Measurements from ENCODE around the gene PTHLH. TPM values are rescaled to one million over a fixed set of nuclear protein-coding genes. Genes with fewer than 3 reads are reported as not detected.

Gene PTHLH
- polyA plus RNA-seq, 1 of the 3 experiments (the other 2 are of a cell fraction) = 29.0 TPM

- H2AFZ ChIP-seq (ENCODE audit: low read depth) = no peak overlapping the region
- no peaks in the 10 kb centered on the region for H3K9me3 ChIP-seq
- no peaks in the 10 kb centered on the region for H3K36me3 ChIP-seq (replicated peaks in 1 of 2; ENCODE audit: control insufficient read depth in 1 of 2, insufficient read depth in 2 of 2, low read length in 1 of 2)
- H3K4me1 ChIP-seq (ENCODE audit: control insufficient read depth in 1 of 2, insufficient read depth in 2 of 2, low read depth in 1 of 2, low read length in 1 of 2) = no peaks in the 10 kb centered on the region
- H3K27me3 ChIP-seq (ENCODE audit: insufficient read depth) = no peaks in the 10 kb centered on the region
- DNase-seq = no peak
- H3F3A ChIP-seq (replicated peaks; ENCODE audit: insufficient read depth) = peaks cover 7% of the 10 kb centered on the region
- no peak overlapping the region for H3K4me3 ChIP-seq (ENCODE audit: low read depth in 2 of 2, low read length in 1 of 2)
- TF ChIP-seq EP300 (IDR thresholded peaks at IDR 0.05; ENCODE audit: borderline replicate concordance in 1 of 2, low read depth in 1 of 2, low read length in 1 of 2) (no peak), RCOR1 (IDR thresholded peaks at IDR 0.05; ENCODE audit: low read length) (no peak), RAD21 (IDR thresholded peaks at IDR 0.05; ENCODE audit: low read length) (no peak), CHD2 (IDR thresholded peaks at IDR 0.05; ENCODE audit: low read length, partially characterized antibody) (no peak), POLR2AphosphoS5 (IDR thresholded peaks at IDR 0.05; ENCODE audit: low read depth, low read length) (no peak), RXRA (IDR thresholded peaks at IDR 0.05; ENCODE audit: borderline replicate concordance, low read depth) (no peak), IRF3 (IDR thresholded peaks at IDR 0.05; ENCODE audit: low read depth, low read length) (no peak), TCF12 (IDR thresholded peaks at IDR 0.05) (no peak), MXI1 (IDR thresholded peaks at IDR 0.05; ENCODE audit: low read depth, low read length) (no peak), TAF1 (IDR thresholded peaks at IDR 0.05; ENCODE audit: borderline replicate concordance, low read depth, low read length) (no peak), MEF2A (IDR thresholded peaks at IDR 0.05; ENCODE audit: borderline replicate concordance, low read depth) (no peak)
- no peaks in the 10 kb centered on the region for H3K79me2 ChIP-seq (ENCODE audit: insufficient read depth)
- no peak overlapping the region for H3K4me2 ChIP-seq
- CTCF ChIA-PET = no interaction called here
- H3K9ac ChIP-seq = no peak overlapping the region
- no peaks in the 10 kb centered on the region for H3K9me2 ChIP-seq
- H3K27ac ChIP-seq (ENCODE audit: low read depth in 2 of 2, low read length in 1 of 2) = no peak overlapping the region
- POLR2A ChIA-PET = no interaction called here
- no peaks in the 10 kb centered on the region for H4K20me1 ChIP-seq (ENCODE audit: insufficient read depth)
Observed at GRCh38 chr12:27998658-27999057, 26.1 kb upstream of the PTHLH start.

GRCh38 chr12:27998170-27998569 lies 25.6 kb upstream of the PTHLH start:
- H4K20me1 ChIP-seq (ENCODE audit: insufficient read depth) = no peaks in the 10 kb centered on the region
- no peak overlapping the region for H3K4me2 ChIP-seq
- WGBS (ENCODE audit: low lambda C conversion rate) = 50% methylated on average over 2 of the region's 2 CpGs
- H3K27me3 ChIP-seq (ENCODE audit: insufficient read depth) = no peaks in the 10 kb centered on the region
- H3K36me3 ChIP-seq (replicated peaks in 1 of 2; ENCODE audit: control insufficient read depth in 1 of 2, insufficient read depth in 2 of 2, low read length in 1 of 2) = no peaks in the 10 kb centered on the region
- no peaks in the 10 kb centered on the region for H3K4me1 ChIP-seq (ENCODE audit: control insufficient read depth in 1 of 2, insufficient read depth in 2 of 2, low read depth in 1 of 2, low read length in 1 of 2)
- no peak overlapping the region for H2AFZ ChIP-seq (ENCODE audit: low read depth)
- H3F3A ChIP-seq (replicated peaks; ENCODE audit: insufficient read depth) = peaks cover 7% of the 10 kb centered on the region
- H3K4me3 ChIP-seq (ENCODE audit: low read depth in 2 of 2, low read length in 1 of 2) = no peak overlapping the region
- DNase-seq = no peak
- no peak for TF ChIP-seq EP300 (IDR thresholded peaks at IDR 0.05; ENCODE audit: borderline replicate concordance in 1 of 2, low read depth in 1 of 2, low read length in 1 of 2)
- TF ChIP-seq RAD21 (IDR thresholded peaks at IDR 0.05; ENCODE audit: low read length) = no peak
- no peak for TF ChIP-seq FOSL2 (IDR thresholded peaks at IDR 0.05; ENCODE audit: borderline replicate concordance, low read depth)
- TF ChIP-seq IRF3 (IDR thresholded peaks at IDR 0.05; ENCODE audit: low read depth, low read length) = no peak
- TF ChIP-seq FOXM1 (IDR thresholded peaks at IDR 0.05; ENCODE audit: low read depth) = no peak
- TF ChIP-seq RCOR1 (IDR thresholded peaks at IDR 0.05; ENCODE audit: low read length) = no peak
- no peak for TF ChIP-seq ELF1 (IDR thresholded peaks at IDR 0.05)
- TF ChIP-seq CTCF (IDR thresholded peaks at IDR 0.05) = no peak
- no peak for TF ChIP-seq SMC3 (IDR thresholded peaks at IDR 0.05; ENCODE audit: low read depth, low read length)
- TF ChIP-seq FOXJ3 (CRISPR knock-in tag; IDR thresholded peaks at IDR 0.05) = no peak
- no peak for TF ChIP-seq REST (IDR thresholded peaks at IDR 0.05; ENCODE audit: low read depth, low read length)
- TF ChIP-seq PBX3 (IDR thresholded peaks at IDR 0.05) = no peak
- no peak overlapping the region for H3K9ac ChIP-seq
- no peaks in the 10 kb centered on the region for H3K9me3 ChIP-seq
- ChIA-PET POLR2A (no interaction called here), CTCF (no interaction called here)
- H3K9me2 ChIP-seq = no peaks in the 10 kb centered on the region
- H3K79me2 ChIP-seq (ENCODE audit: insufficient read depth) = no peaks in the 10 kb centered on the region
- no peak overlapping the region for H3K27ac ChIP-seq (ENCODE audit: low read depth in 2 of 2, low read length in 1 of 2)

Data from SK-N-SH (cell line).